Ramos (cell line): Measurements from ENCODE around the gene DDOST.

Experiments
- in situ Hi-C: fragments of 300-500 bp; cut with MboI; formaldehyde crosslinking; loops from one replicate; pipeline ENCODE4 v1.14.3; 2022; ENCODE audit warnings: low sequenced_read_pairs; ENCODE audit not compliant: unreplicated experiment

DDOST gene

DNA sequence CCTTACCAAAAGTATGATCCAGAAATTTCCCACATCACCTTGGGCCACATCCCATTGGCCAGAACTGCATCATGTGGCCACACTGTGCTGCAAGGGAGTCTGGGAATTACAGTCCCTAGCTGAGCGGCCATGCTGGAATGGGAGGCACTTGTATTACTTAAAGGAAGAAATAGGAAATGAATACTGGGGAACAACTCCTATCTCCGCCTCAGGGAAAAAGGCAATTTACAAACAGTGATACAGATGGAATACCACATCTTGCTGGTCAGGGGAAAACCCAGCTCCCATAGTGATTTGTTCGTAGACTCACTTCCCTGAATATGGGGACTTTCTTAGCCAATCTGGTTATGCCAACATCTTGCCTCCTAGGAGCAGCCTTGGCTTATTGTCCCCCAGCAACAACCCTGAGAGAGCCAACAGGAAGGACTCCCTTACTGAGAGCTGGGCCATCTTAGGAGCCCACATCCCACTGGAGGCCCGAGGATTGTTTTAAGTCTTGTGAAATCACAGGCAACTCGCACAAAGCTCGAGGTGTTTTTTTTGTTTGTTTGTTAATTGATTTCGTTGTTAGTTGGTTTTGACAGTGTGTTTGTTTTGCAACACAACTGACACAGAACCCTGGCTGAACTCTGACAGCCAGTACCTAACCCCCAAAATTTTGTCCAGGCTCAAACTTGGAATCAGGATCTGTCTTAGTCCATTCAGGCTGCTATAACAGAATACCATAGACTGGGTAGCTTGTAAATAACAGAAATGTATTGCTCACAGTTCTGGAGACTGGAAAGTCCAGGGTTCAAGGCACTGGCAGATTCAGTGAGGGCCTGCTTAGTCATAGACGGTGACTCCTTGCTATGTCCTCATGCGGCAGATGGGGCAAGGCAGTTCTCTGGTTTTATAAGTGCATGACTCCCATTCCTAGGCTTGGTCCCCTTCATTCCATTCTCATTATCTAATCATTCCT, 57.4 kb downstream of the DDOST start:
- in situ Hi-C loops: no loop called here

- in situ Hi-C loops: no loop called here
Observed at GRCh38 chr1:20602851-20603450, 58.2 kb downstream of the DDOST start.
